Measurements from ENCODE around the gene ALKBH2.
A peak's percentile ranks its signal among the peaks of the same experiment; 100 is the strongest.

The ALKBH2 gene

DNA sequence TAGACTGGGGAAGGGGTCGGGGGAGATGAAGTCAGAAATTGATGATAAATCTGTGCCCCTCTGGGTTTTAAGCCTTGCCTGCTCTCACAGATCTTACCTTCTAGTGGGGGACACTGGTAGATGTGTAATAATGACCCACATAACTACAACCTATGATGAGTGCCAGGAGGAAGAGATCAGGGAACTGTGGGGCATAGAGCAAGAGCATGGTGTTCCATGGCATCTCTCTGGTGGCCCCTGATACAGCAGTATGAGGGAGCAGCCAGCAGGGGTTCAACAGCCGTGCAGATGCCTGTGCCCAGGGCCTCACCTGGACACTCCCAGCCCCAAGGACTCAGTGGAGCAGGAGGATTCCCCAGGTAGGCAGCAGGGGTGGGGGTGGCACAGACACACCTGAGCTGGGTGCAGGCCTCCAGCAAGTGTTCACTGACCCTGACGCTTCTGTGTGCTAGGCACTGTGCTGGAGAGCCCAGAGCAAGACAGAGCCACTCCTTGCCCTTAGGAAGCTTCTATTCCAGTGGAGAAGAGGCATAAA lies 28.1 kb upstream of the ALKBH2 start:
- Histone ChIP-seq H3K4me3 (no peak overlapping the region), H3K27ac (no peak overlapping the region)

GRCh38 chr12:109120557-109120956 lies 27.3 kb upstream of the ALKBH2 start:
- Histone ChIP-seq H3K27ac (no peak overlapping the region), H3K4me3 (no peak overlapping the region)
- TF ChIP-seq, protein P1, sequence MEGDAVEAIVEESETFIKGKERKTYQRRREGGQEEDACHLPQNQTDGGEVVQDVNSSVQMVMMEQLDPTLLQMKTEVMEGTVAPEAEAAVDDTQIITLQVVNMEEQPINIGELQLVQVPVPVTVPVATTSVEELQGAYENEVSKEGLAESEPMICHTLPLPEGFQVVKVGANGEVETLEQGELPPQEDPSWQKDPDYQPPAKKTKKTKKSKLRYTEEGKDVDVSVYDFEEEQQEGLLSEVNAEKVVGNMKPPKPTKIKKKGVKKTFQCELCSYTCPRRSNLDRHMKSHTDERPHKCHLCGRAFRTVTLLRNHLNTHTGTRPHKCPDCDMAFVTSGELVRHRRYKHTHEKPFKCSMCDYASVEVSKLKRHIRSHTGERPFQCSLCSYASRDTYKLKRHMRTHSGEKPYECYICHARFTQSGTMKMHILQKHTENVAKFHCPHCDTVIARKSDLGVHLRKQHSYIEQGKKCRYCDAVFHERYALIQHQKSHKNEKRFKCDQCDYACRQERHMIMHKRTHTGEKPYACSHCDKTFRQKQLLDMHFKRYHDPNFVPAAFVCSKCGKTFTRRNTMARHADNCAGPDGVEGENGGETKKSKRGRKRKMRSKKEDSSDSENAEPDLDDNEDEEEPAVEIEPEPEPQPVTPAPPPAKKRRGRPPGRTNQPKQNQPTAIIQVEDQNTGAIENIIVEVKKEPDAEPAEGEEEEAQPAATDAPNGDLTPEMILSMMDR (IDR thresholded peaks at IDR 0.05): no peak
- no peak for DNase-seq (ENCODE audit: low spot score)

More for the DNA sequence above, 28.1 kb upstream of the ALKBH2 start:
- DNase-seq (ENCODE audit: low spot score): no peak
- TF ChIP-seq, protein P1 (IDR thresholded peaks at IDR 0.05): no peak

- Histone ChIP-seq H3K4me3 (no peak overlapping the region), H3K27ac (no peak overlapping the region)
- TF ChIP-seq, protein P1 (IDR thresholded peaks at IDR 0.05): no peak
- no peak for DNase-seq (ENCODE audit: low spot score)
These were observed 26.8 kb upstream of the ALKBH2 start for GRCh38 chr12:109120095-109120494.

- TF ChIP-seq, protein P1 (IDR thresholded peaks at IDR 0.05): no peak
- Histone ChIP-seq H3K27ac (peak overlapping the region; percentile 54 to 67), H3K4me3 (no peak overlapping the region)
- peak; percentile 43 for DNase-seq (ENCODE audit: low spot score)
These were observed 23.3 kb upstream of the ALKBH2 start for GRCh38 chr12:109116611-109116949.

GRCh38 chr12:109115758-109116610 lies 22.7 kb upstream of the ALKBH2 start, which contains the start of gene ACACB:
Gene ACACB (plus strand): TSS chr12:109116587. CDS start chr12:109139406, 22,819 bp downstream.
- H3K27ac ChIP-seq: peak within 1 kb of the TSS; percentile 54 to 67
- H3K4me3 ChIP-seq: peak within 1 kb of the TSS; percentile 23
- TF ChIP-seq, protein P1 (IDR thresholded peaks at IDR 0.05): no peak
- no peak for DNase-seq (ENCODE audit: low spot score)

DNA sequence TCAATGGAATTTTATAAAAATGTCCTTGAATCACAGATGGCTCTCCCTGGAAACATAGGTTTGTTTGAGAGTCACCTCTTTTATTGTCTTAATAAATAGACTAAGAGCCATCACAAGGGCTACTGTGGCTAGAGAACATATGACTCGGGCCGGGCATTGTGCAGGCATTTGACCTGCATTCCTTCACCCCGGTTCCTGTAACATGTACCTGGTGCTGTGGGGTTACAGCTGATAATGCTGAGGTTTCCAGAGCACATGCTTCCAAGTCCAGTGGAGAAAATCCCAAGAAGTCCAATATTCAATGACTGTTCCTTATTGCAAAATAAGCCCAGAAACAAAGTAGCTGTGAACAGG lies 22.1 kb upstream of the ALKBH2 start:
- Histone ChIP-seq H3K27ac (peak overlapping the region; percentile 54 to 67), H3K4me3 (peak overlapping the region; percentile 23)
- TF ChIP-seq, protein P1 (IDR thresholded peaks at IDR 0.05): no peak
- no peak for DNase-seq (ENCODE audit: low spot score)

DNA sequence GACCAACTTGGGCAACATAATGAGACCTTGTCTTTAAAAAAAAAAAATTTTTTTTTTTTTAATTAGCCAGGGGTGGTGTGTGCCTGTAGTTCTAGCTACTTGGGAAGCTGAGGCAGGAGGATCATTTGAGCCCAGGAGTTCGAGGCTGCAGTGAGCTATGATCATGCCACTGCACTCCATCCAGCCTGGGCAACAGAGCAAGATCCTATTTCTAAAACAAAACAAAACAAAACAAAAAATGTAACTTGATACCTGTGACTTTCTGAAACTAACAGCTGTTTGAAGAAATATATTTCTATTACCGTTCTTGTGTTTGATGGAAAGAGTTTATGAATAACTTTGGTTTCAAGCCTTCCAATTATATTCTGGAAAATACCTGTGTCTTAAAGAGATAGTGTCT lies 21.4 kb upstream of the ALKBH2 start:
- TF ChIP-seq, protein P1 (IDR thresholded peaks at IDR 0.05): no peak
- Histone ChIP-seq H3K4me3 (no peak overlapping the region), H3K27ac (peak overlapping the region; percentile 54 to 67)
- no peak for DNase-seq (ENCODE audit: low spot score)
